OCI-LY1 (cell line): ENCODE measurements around the gene GSX1.

ENCODE experiments used
- H2AFZ ChIP-seq: fragments of 200-600 bp; sonication (generic), shearing (Covaris generic); 2 replicates; pipeline ENCODE4 v1.6.0; 2014; ENCODE audit warnings: antibody characterized with exemption, mild to moderate bottlenecking, low read length
- H3F3A ChIP-seq: fragments of 200-600 bp; sonication (generic), shearing (Covaris generic); 2 replicates; pipeline ENCODE4 v1.6.0; 2014; ENCODE audit warnings: mild to moderate bottlenecking, antibody characterized with exemption, low read length, moderate library complexity; ENCODE audit not compliant: insufficient read depth
- H3K27ac ChIP-seq: fragments of 200-600 bp; sonication (generic); 2 replicates; pipeline ENCODE4 v1.5.1; 2014; ENCODE audit warnings: low read length, mixed run types, mild to moderate bottlenecking, low read depth; ENCODE audit not compliant: poor library complexity, severe bottlenecking
- H3K27me3 ChIP-seq: fragments of 200-600 bp; sonication (generic); 2 replicates; pipeline ENCODE4 v1.6.0; 2014; ENCODE audit warnings: antibody characterized with exemption, mild to moderate bottlenecking, low read length, moderate library complexity; ENCODE audit not compliant: insufficient read depth
- H3K36me3 ChIP-seq: fragments of 200-600 bp; sonication (generic); 2 replicates; pipeline ENCODE4 v1.6.1; 2014; ENCODE audit warnings: mild to moderate bottlenecking, antibody characterized with exemption, low read length, moderate library complexity, mixed read lengths; ENCODE audit not compliant: insufficient read depth
- H3K4me1 ChIP-seq: fragments of 200-600 bp; sonication (generic); 2 replicates; pipeline ENCODE4 v1.5.1; 2014; ENCODE audit warnings: mild to moderate bottlenecking, low read length, moderate library complexity; ENCODE audit not compliant: insufficient read depth, severe bottlenecking
- H3K4me2 ChIP-seq: fragments of 200-600 bp; sonication (generic), shearing (Covaris generic); 2 replicates; pipeline ENCODE4 v1.6.1; 2014; ENCODE audit warnings: low read length
- H3K4me3 ChIP-seq: fragments of 200-600 bp; sonication (generic); 2 replicates; pipeline ENCODE4 v1.5.1; 2014; ENCODE audit warnings: low read length, low read depth, mild to moderate bottlenecking, mixed read lengths; ENCODE audit not compliant: poor library complexity, severe bottlenecking
- H3K79me2 ChIP-seq: fragments of 200-600 bp; shearing (Covaris generic); 2 replicates; pipeline ENCODE4 v1.6.1; 2016; ENCODE audit warnings: mixed run types, low read length, mixed read lengths; ENCODE audit not compliant: insufficient read depth
- H3K9ac ChIP-seq: fragments of 200-600 bp; sonication (generic), shearing (Covaris generic); 2 replicates; pipeline ENCODE4 v1.6.1; 2014; ENCODE audit warnings: mild to moderate bottlenecking, low read length, mixed read lengths
- H3K9me2 ChIP-seq: fragments of 200-600 bp; sonication (generic), shearing (Covaris generic); 2 replicates; pipeline ENCODE4 v1.6.1; 2014; ENCODE audit warnings: low read depth, mild to moderate bottlenecking, low read length, mixed read lengths
- H3K9me3 ChIP-seq: fragments of 200-600 bp; shearing (Covaris generic); 2 replicates; pipeline ENCODE4 v1.6.1; 2014; ENCODE audit warnings: low read length, mixed read lengths
- H4K20me1 ChIP-seq: fragments of 200-600 bp; sonication (generic), shearing (Covaris generic); 2 replicates; pipeline ENCODE4 v1.6.0; 2016; ENCODE audit warnings: mild to moderate bottlenecking, low read length; ENCODE audit not compliant: insufficient read depth
- CTCF ChIP-seq: fragments of 200-600 bp; sonication (generic), shearing (Covaris generic); IDR thresholded peaks from 2 replicates; pipeline ENCODE4 v1.5.1; 2017; ENCODE audit warnings: mild to moderate bottlenecking, antibody characterized with exemption, low read length, moderate library complexity, mixed read lengths
- EZH2 ChIP-seq: fragments of 200-600 bp; sonication (generic), shearing (Covaris generic); IDR thresholded peaks from 2 replicates; pipeline ENCODE4 v1.8.0; 2017; ENCODE audit warnings: borderline replicate concordance, mixed run types, mild to moderate bottlenecking, antibody characterized with exemption, low read length, moderate library complexity, mixed read lengths

The GSX1 gene

GRCh38 chr13:27790523-27790922 lies 1.8 kb upstream of the GSX1 start:
- no peak overlapping the region for H3K4me2 ChIP-seq
- H3F3A ChIP-seq = no peaks in the 10 kb centered on the region
- H3K27ac ChIP-seq = no peak overlapping the region
- H2AFZ ChIP-seq = no peak overlapping the region
- no peaks in the 10 kb centered on the region for H3K36me3 ChIP-seq
- H3K4me3 ChIP-seq = no peak overlapping the region
- no peaks in the 10 kb centered on the region for H4K20me1 ChIP-seq
- H3K4me1 ChIP-seq = peaks cover 17% of the 10 kb centered on the region
- H3K9ac ChIP-seq = no peak overlapping the region
- H3K9me2 ChIP-seq = no peaks in the 10 kb centered on the region
- TF ChIP-seq CTCF (no peak), EZH2 (no peak)
- H3K9me3 ChIP-seq = no peaks in the 10 kb centered on the region
- H3K27me3 ChIP-seq = peaks cover 3% of the 10 kb centered on the region; the same call in 1 of the 2 replicates
- no peaks in the 10 kb centered on the region for H3K79me2 ChIP-seq

GRCh38 chr13:27791146-27791900 lies 960 bp upstream of the GSX1 start:
- H3F3A ChIP-seq = no peaks in the 10 kb centered on the region
- H3K27ac ChIP-seq = no peak overlapping the region
- no peaks in the 10 kb centered on the region for H4K20me1 ChIP-seq
- H3K9ac ChIP-seq = no peak overlapping the region
- peaks cover 17% of the 10 kb centered on the region for H3K4me1 ChIP-seq
- H3K36me3 ChIP-seq = no peaks in the 10 kb centered on the region
- H3K9me2 ChIP-seq = no peaks in the 10 kb centered on the region
- no peak overlapping the region for H3K4me3 ChIP-seq
- no peaks in the 10 kb centered on the region for H3K9me3 ChIP-seq
- no peak overlapping the region for H2AFZ ChIP-seq
- TF ChIP-seq EZH2 = no peak
- no peak for TF ChIP-seq CTCF
- H3K79me2 ChIP-seq = no peaks in the 10 kb centered on the region
- no peak overlapping the region for H3K4me2 ChIP-seq
- peaks cover 3% of the 10 kb centered on the region; the same call in 1 of the 2 replicates for H3K27me3 ChIP-seq

- H2AFZ ChIP-seq = no peak overlapping the region
- peaks cover 17% of the 10 kb centered on the region for H3K4me1 ChIP-seq
- no peaks in the 10 kb centered on the region for H3F3A ChIP-seq
- no peaks in the 10 kb centered on the region for H3K79me2 ChIP-seq
- no peak for TF ChIP-seq CTCF
- no peak for TF ChIP-seq EZH2
- no peaks in the 10 kb centered on the region for H3K9me3 ChIP-seq
- no peak overlapping the region for H3K9ac ChIP-seq
- H3K27me3 ChIP-seq = peaks cover 3% of the 10 kb centered on the region; the same call in 1 of the 2 replicates
- no peak overlapping the region for H3K4me2 ChIP-seq
- no peaks in the 10 kb centered on the region for H3K36me3 ChIP-seq
- H3K9me2 ChIP-seq = no peaks in the 10 kb centered on the region
- H3K4me3 ChIP-seq = no peak overlapping the region
- no peak overlapping the region for H3K27ac ChIP-seq
- H4K20me1 ChIP-seq = no peaks in the 10 kb centered on the region
Measured at GRCh38 chr13:27791901-27792392, 336 bp upstream of the GSX1 start.
